HG02678 (cell line): ENCODE results near the gene SYNJ1.
"Not testable (repeated sequence)": the region's sequence is repeated elsewhere in the genome, so short reads cannot be mapped to it uniquely, and the experiment has no call there.

ENCODE experiments used
- ATAC-seq: cut with Tn5 transposase; IDR thresholded peaks from one replicate; pipeline ENCODE4 v1.9.1; 2021; ENCODE audit warnings: mild to moderate bottlenecking, moderate library complexity; ENCODE audit not compliant: unreplicated experiment

SYNJ1 gene

DNA sequence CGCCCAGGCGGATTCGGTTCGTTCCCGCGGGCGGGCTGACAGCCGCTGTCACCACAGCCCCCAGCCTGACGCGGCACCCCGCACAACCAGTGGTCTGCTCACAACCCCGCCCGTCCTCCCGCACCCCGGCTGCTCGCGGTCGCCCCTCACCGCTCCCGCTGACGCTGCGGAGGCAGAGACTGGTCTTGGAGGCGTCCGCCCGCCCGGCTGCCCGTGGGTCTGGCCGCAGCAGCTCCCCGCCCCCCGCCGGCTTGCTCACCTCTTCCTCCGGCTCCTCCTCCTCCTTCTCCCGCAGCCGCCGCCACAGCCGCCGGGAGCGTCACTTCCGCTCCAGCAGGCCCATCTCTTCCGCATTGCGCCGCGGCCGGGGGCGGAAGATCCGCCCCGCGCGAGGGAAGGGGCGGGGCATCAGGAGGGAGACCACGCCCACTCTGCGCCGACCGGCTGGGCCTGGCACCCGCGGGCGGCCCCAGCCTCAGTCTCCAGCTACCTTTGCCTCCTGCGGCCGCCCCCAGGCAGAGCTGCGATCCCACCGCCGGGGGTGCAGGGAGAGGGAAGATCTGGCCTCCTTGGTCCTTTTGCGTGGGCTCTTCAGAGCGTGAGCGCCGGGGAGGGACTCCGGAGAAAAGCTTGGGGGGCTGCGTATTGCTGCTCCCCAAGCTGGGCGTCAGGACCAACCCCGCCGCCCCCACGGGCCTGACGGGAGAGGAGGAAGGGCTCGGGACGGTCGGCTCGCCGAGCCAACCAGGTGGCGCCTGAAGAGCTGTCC is at the start of gene SYNJ1:
Gene SYNJ1, minus strand, starts transcription at position 327 of the 769 bp plus-strand sequence. CDS start 1,118 bp downstream, outside the sequence.
- peak; percentile 92 for ATAC-seq

GRCh38 chr21:32777269-32777668 is 49.5 kb upstream of the SYNJ1 start:
- no peak for ATAC-seq

- no peak for ATAC-seq
Observed at GRCh38 chr21:32776743-32777142, 48.9 kb upstream of the SYNJ1 start.

GRCh38 chr21:32773048-32773344 is 45.2 kb upstream of the SYNJ1 start:
- not testable (repeated sequence) for ATAC-seq

- no peak for ATAC-seq
Observed at GRCh38 chr21:32772281-32773047, 44.7 kb upstream of the SYNJ1 start.

DNA sequence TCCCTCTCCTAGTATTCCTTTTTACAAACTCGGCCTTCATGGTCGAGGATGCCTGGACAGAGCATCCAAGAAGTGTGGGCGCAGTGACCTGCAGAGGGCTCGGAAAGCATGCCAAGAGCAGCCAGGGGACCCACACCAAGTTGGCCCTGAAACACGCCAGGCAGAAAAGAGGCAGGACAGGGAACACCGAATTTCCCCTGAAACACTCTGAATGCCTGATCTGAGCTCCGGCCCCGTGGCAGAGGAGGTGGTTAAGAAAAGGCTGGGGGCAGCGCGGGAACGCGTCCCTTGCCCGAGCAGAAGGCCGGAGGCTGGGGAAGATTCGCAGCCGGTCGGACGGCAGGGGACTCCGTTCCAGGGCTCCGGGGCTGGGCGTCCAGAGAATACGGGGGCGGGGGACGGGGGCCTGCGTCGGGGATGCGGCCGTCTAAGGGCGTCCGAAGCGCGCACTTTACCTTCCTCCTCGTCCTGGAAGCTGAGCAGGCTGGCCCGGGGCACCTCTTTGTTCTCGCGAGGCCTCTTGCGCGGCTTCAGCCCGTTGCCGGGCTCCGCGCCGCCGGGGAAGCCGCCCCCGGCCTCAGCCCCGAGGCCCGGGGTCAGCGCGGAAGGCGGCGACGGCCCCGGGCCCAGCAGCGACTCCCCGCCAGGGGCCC is 43.2 kb upstream of the SYNJ1 start:
- peak; percentile 40 for ATAC-seq

- no peak for ATAC-seq
Observed at GRCh38 chr21:32768530-32768929, 40.7 kb upstream of the SYNJ1 start.

GRCh38 chr21:32765058-32765457 is 37.2 kb upstream of the SYNJ1 start:
- no peak for ATAC-seq

GRCh38 chr21:32764186-32764585 is 36.4 kb upstream of the SYNJ1 start:
- ATAC-seq, result no peak

GRCh38 chr21:32757804-32758203 is 30.0 kb upstream of the SYNJ1 start:
- ATAC-seq, result no peak

DNA sequence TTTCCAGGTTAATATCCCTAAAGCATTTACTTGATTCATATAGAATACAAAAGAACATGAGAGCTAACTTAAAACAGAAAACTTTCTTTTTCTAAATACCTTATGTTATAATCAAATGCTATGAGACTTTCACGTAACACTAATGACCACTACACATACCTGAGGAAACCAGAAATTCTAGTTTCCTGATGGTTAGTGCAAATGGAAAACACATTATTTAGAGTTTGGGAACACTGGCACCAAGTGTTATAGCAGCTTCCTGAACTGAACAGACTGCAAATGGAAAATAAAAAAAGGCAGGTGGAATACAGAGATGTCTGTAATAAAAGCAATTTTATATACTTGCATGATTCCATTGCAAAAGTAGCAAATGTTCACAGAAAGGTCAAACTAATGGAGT is 28.3 kb upstream of the SYNJ1 start:
- ATAC-seq, result no peak

DNA sequence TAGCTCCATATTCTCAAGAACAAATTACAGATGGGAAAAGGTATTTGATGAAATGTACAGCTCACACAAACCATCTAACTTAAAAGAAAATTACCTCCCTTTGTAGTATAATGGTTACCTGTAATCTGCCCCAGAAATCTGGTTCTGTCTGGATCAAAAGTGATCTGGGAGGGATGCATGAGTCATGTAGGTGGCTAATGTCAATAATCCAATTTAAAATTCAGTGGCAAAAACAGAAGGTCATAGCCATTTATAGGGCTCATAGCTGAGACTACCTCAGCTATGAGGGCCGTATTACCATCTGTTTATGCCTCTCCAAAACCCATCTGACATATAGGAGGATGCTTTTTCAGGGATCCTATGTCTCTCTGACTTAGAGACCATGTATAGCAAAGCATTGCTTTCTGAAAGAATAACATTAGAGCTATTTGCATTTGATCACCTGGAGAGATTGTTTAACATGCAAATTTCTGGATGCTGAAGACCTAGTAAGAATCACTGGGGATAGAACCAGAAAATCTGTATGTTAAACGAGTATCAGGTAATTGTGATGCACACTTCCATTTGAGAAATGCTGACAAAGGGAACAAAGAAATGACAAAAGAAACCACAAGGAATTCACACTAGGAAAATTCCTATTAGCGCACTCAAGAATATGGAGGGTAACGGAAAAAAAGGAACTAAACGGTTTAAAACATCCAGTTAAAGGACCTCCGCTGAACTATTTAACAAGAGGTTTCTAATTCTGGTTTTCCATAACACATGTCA is 26.2 kb upstream of the SYNJ1 start:
- no peak for ATAC-seq

DNA sequence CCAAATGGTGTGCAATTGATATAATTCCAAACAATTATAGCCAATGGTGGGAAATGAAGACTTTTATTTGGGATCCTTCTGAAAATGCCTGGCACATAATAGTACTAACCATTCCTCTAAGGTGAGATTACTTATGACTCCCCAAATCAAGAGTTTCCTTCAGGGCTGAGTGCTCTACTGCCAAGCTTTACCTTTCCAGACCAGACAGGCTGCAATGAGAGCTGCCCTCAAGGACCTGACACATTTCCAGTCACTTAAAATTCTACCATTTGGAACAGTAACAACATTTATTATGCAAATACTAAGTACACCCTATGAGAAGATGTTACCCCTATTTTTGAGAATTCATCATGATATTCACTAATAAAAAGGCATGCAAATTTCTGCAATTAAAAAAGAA is 22.6 kb upstream of the SYNJ1 start:
- ATAC-seq, result no peak

GRCh38 chr21:32749662-32750061 is 21.8 kb upstream of the SYNJ1 start:
- no peak for ATAC-seq

DNA sequence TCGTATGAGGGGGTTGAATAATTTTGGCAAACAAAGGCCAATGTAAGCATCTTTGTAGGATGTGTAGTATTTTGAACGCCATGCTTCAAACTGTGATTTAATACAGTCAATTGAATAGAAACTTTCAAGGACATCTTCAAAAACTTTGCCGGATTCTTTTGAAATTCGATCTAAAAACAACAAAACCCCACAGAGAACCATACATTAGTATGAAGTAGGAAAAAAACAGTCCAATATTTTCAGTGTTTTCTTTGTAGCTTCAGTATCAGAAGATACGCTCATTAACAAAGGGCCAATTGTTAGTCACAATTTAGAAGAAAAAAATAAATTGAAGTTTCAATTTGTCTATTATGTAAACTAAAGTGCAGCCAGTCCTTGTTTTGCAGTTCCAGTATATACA is 20.7 kb upstream of the SYNJ1 start:
- no peak for ATAC-seq

DNA sequence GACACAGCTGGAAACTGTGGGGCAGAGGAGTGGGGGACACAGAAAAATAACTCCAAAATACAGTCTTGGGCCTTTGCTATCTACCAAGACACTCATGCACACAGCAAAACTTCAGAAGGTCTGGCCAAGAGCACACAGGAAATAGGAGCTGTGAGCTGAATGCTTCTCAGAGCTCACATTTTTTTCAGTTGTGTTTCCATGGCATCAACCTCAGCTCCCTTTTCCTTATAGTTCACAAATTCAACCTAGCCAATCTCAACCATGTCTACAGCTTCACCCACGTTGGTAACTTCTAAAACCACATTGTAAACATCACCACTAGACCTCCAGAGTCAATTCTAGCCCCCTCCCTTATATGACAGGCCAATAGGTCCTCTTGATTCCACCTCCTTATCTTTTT is 19.6 kb upstream of the SYNJ1 start:
- no peak for ATAC-seq

GRCh38 chr21:32746711-32747110 is 18.9 kb upstream of the SYNJ1 start:
- not testable (repeated sequence) for ATAC-seq

GRCh38 chr21:32742396-32742795 is 14.6 kb upstream of the SYNJ1 start:
- no peak for ATAC-seq

DNA sequence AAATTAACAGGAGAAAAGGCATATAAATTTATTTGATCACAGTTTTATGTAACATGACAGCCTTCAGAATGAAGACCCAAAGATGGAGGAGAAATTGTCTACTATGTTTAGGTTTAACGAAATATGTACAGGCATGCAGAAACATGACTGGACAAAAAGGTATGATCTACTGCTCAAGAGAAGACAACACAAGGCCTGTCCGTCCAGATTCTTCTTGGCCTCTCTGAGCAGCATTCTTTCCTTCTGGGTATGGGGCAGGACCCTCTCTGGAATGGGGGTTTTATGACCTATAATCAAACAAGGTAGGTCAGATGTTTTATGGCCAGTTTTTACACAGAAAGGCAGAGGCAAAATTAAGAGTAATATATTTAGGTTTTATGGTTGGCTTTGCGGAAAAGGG is 13.5 kb upstream of the SYNJ1 start:
- no peak for ATAC-seq

GRCh38 chr21:32739946-32740345 is 12.1 kb upstream of the SYNJ1 start:
- ATAC-seq, result no peak

DNA sequence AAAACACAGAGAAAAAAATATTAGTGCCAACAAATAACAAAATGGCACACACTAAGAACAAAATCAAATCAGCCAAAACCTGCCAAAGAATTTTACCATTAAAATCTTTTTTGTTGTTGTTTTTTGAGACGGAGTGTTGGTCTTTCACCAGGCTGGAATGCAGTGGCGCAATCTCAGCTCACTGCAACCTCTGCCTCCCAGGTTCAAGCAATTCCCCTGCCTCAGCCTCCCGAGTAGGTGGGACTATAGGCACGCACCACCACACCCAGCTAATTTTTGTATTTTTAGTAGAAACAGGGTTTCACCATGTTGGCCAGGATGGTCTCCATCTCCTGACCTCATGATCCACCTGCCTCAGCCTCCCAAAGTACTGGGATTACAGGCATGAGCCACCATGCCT is 8.3 kb upstream of the SYNJ1 start:
- ATAC-seq, result not testable (repeated sequence)
